Natural killer cell (primary cell): ENCODE results near the gene SORT1. TPM values are rescaled to one million over a fixed set of nuclear protein-coding genes. Genes with fewer than 3 reads are reported as not detected.

ENCODE experiments used
- ATAC-seq, 3 donors: fragments of 150-1000 bp in 2 of 3; fragments of 200-7000 bp in 1 of 3; cut with Tn5 transposase; 1 replicate in 1 of 3; 2 replicates in 2 of 3; pipeline ENCODE4 v1.10.0; 2021; ENCODE audit warnings: mild to moderate bottlenecking in 2 of 3, moderate library complexity in 2 of 3
- DNase-seq, 2 donors: peaks; one replicate each; pipeline versions ENCODE4 v3.0.0 to v3.0.0-alpha.2; 2013 to 2021; ENCODE audit warnings: mixed read lengths in 1 of 2
- H3K27ac ChIP-seq: one replicate; pipeline ENCODE4 v1.5.1; 2013; ENCODE audit warnings: mild to moderate bottlenecking, low read length
- H3K27me3 ChIP-seq: one replicate; pipeline ENCODE4 v1.6.1; 2013; ENCODE audit warnings: low read length; ENCODE audit not compliant: control insufficient read depth, insufficient read depth
- H3K36me3 ChIP-seq: one replicate; pipeline ENCODE4 v1.6.1; 2013; ENCODE audit warnings: low read length; ENCODE audit not compliant: control insufficient read depth, insufficient read depth
- H3K4me1 ChIP-seq: one replicate; pipeline ENCODE4 v1.6.1; 2013; ENCODE audit warnings: low read length; ENCODE audit not compliant: control insufficient read depth, insufficient read depth
- H3K4me3 ChIP-seq: one replicate; pipeline ENCODE4 v1.5.1; 2013; ENCODE audit warnings: low read length
- H3K9me3 ChIP-seq: one replicate; pipeline ENCODE4 v1.6.1; 2013; ENCODE audit warnings: low read length; ENCODE audit not compliant: control insufficient read depth, insufficient read depth
- H3K27ac Mint-ChIP-seq, 2 donors: one replicate each; pipeline ENCODE4 v1.8.0; 2022; ENCODE audit warnings: mild to moderate bottlenecking in 2 of 2, mixed read lengths in 2 of 2, moderate library complexity in 1 of 2
- H3K27me3 Mint-ChIP-seq, 2 donors: one replicate each; pipeline ENCODE4 v1.8.0; 2022; ENCODE audit warnings: low read depth in 2 of 2, mixed read lengths in 2 of 2
- H3K36me3 Mint-ChIP-seq: one replicate; pipeline ENCODE4 v1.8.0; 2022; ENCODE audit warnings: mixed read lengths
- H3K4me1 Mint-ChIP-seq, 2 donors: one replicate each; pipeline ENCODE4 v1.8.0; 2022; ENCODE audit warnings: mixed read lengths in 2 of 2
- H3K4me3 Mint-ChIP-seq: one replicate; pipeline ENCODE4 v1.8.0; 2022; ENCODE audit warnings: mild to moderate bottlenecking, moderate library complexity, mixed read lengths
- H3K9me3 Mint-ChIP-seq, 2 donors: one replicate each; pipeline ENCODE4 v1.8.0; 2022; ENCODE audit warnings: mixed read lengths in 2 of 2
- WGBS: methylation state at CpG from one replicate; pipeline ENCODE4 v1.1.7; 2013; ENCODE audit warnings: missing lambda C conversion rate; ENCODE audit not compliant: insufficient coverage; 5-methylcytosine and 5-hydroxymethylcytosine counted together
- intact Hi-C: fragments of 100-400 bp; cut with micrococcal nuclease; formaldehyde crosslinking; loops from one replicate; pipeline ENCODE4 v1.14.2; 2022
- total RNA-seq, 4 donors: library from RNA; stranded (reverse); fragments of 120-200 nt in 1 of 4; gene quantifications; one replicate each; pipeline versions ENCODE4 v1.2.3 to v1.2.4, GENCODE V29; 2013 to 2022
- TF ChIP-seq, protein P1 (sequence below): fragments of 200-600 bp; IDR thresholded peaks from one replicate; pipeline ENCODE4 v1.8.0; 2022; ENCODE audit warnings: antibody characterized with exemption

Gene SORT1
- total RNA-seq, 3 donors from 2014 or later (not counting 1 experiment from before 2014, with no cell fraction given), result 2.7 to 7.1 (median 3.7) TPM

DNA sequence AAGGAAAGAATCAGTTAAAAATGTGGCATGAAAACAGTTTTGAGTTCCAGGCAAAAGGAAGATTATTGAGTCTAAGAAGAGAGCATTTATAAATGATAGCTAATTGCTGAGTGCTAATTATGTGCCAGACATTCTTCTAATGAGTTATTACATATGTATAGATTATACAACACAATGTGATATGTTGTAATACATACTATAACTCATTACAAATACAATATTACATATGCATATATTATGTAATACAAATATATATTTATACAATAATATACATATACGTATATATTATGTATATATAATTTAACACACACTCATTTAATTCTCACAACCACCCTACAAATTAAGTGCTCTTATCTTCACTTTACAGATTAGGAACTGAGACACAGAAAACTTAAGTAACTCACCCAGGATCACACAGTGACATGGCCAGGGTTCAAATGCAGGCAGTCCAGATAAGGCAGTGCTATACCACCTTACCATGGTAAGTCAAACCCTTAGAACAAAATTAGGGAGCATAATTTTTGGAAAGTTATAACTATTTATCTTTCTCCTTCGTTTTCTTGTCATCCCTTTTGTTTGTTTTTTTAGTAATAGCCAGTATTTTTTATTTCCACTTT, 4.0 kb downstream of the SORT1 start:
- no peaks in the 10 kb centered on the region for H3K36me3 ChIP-seq
- peaks cover 18% of the 10 kb centered on the region for H3K4me1 ChIP-seq
- DNase-seq, result no peak
- intact Hi-C loops, result no loop called here
- H3K36me3 Mint-ChIP-seq, result no peaks in the 10 kb centered on the region
- H3K4me3 Mint-ChIP-seq, result no peak overlapping the region
- no peak overlapping the region for H3K4me3 ChIP-seq
- H3K9me3 Mint-ChIP-seq, result no peaks in the 10 kb centered on the region
- no peaks in the 10 kb centered on the region for H3K9me3 ChIP-seq
- H3K27ac ChIP-seq, result no peak overlapping the region
- no peak for ATAC-seq
- no CpG with 5 or more reads among the region's 2 CpGs for WGBS
- TF ChIP-seq, protein P1, sequence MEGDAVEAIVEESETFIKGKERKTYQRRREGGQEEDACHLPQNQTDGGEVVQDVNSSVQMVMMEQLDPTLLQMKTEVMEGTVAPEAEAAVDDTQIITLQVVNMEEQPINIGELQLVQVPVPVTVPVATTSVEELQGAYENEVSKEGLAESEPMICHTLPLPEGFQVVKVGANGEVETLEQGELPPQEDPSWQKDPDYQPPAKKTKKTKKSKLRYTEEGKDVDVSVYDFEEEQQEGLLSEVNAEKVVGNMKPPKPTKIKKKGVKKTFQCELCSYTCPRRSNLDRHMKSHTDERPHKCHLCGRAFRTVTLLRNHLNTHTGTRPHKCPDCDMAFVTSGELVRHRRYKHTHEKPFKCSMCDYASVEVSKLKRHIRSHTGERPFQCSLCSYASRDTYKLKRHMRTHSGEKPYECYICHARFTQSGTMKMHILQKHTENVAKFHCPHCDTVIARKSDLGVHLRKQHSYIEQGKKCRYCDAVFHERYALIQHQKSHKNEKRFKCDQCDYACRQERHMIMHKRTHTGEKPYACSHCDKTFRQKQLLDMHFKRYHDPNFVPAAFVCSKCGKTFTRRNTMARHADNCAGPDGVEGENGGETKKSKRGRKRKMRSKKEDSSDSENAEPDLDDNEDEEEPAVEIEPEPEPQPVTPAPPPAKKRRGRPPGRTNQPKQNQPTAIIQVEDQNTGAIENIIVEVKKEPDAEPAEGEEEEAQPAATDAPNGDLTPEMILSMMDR, result no peak
- peaks cover 15% of the 10 kb centered on the region for H3K27me3 ChIP-seq
- H3K27ac Mint-ChIP-seq, result no peak overlapping the region
- H3K27me3 Mint-ChIP-seq, result peaks cover 40 to 59% of the 10 kb centered on the region in 2 donors
- H3K4me1 Mint-ChIP-seq, result peaks cover 13 to 17% of the 10 kb centered on the region in 2 donors

DNA sequence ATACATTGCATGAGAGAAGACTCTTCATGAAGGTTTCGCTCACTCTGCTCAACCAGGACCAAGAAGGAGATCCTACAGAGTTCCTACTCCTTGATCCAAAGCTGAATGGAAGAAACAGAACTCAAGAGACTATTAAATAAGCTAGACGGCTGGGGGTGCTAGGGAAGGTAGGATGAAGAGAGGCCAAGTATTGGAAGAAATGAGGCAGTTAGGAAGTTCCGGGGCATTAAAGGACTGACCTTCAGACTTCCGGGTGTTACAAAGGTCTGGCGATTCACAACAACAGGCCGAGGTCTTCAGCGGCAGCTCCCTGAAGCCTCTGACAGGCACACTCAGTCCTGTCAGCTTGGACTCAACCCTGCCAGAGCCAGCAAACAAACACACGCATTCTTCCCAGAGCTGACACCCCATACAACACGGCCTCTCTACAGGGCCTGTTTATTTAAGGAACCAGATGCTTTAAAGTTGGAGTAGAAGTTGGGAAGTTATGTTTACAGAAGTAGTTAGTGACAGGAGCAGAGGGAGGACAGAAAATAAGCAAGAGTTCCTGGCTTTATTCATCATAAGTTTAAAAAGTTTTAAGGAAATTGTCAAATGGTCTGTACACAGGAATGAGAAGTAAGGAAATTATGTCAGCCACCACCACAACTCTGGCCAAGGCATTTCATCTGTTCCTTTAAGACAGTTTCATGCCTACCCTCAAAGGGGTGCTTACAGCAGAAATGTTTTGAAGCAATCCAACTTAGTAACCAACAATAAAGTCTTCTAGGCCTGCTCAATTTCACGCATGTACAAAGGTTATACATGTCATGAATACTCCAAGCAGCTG, 4.7 kb downstream of the SORT1 start:
- H3K4me1 Mint-ChIP-seq, result peaks cover 6 to 10% of the 10 kb centered on the region in 2 donors
- H3K27me3 Mint-ChIP-seq, result peaks cover 40 to 61% of the 10 kb centered on the region in 2 donors
- no peaks in the 10 kb centered on the region for H3K36me3 Mint-ChIP-seq
- no peak overlapping the region for H3K4me3 ChIP-seq
- no peaks in the 10 kb centered on the region for H3K36me3 ChIP-seq
- H3K9me3 Mint-ChIP-seq, result no peaks in the 10 kb centered on the region
- no peak overlapping the region for H3K27ac ChIP-seq
- H3K27ac Mint-ChIP-seq, result no peak overlapping the region
- no peak overlapping the region for H3K4me3 Mint-ChIP-seq
- H3K27me3 ChIP-seq, result peaks cover 9% of the 10 kb centered on the region
- WGBS, result 82% methylated on average over 9 of the region's 10 CpGs
- no peaks in the 10 kb centered on the region for H3K9me3 ChIP-seq
- DNase-seq (no peak), ATAC-seq (no peak)
- TF ChIP-seq, protein P1, result no peak
- intact Hi-C loops, result no loop called here
- peaks cover 13% of the 10 kb centered on the region for H3K4me1 ChIP-seq

DNA sequence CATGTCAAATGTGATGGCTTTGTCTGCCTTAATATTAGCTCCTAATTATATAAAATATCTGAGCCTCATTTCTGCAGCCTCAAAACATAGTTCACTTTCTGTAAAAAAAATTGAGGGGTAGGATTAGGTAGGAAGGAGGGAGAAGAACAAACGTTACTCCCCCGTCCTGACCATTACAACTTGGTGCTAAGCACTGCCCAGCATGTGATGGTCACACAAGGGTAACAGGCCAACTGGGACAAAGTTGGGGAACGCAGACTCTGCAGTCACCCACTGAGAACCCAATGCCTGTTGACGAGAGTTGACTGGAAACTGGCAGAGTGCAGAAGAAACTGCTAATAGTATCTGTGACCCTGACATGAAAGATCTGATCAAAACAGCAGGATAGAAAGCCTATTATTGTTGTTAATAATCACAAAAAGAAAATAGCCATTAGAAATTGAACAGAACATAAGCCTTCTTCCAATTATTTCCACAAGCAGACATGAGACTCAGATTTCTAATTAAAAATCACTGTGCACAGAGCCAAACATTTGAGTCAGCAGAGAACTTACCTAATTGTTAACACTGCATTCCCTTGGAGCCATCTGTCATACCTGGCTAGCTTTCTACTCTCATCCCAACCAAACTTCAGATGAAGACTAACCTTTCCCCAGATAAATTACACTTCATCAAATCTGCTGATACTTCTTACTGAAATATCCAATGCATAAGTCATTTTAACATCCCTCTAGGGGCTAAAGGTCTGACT, 5.5 kb downstream of the SORT1 start:
- Mint-ChIP-seq H3K9me3 (no peaks in the 10 kb centered on the region), H3K27me3 (peaks cover 40 to 61% of the 10 kb centered on the region in 2 donors), H3K4me3 (no peak overlapping the region), H3K36me3 (no peaks in the 10 kb centered on the region), H3K4me1 (peaks cover 4 to 10% of the 10 kb centered on the region in 2 donors), H3K27ac (no peak overlapping the region)
- Histone ChIP-seq H3K27me3 (peaks cover 8% of the 10 kb centered on the region), H3K4me3 (no peak overlapping the region), H3K4me1 (peaks cover 11% of the 10 kb centered on the region), H3K9me3 (no peaks in the 10 kb centered on the region), H3K36me3 (no peaks in the 10 kb centered on the region), H3K27ac (no peak overlapping the region)
- 76% methylated on average over 4 of the region's 4 CpGs for WGBS
- DNase-seq, result no peak
- intact Hi-C loops, result no loop called here
- no peak for ATAC-seq
- TF ChIP-seq, protein P1, result no peak
